Activated CD4-positive, alpha-beta memory T cell treated with anti-CD3 and anti-CD28 coated beads for 36 hours (primary cell): ENCODE results near the gene TAF4B. TPM values are rescaled to one million over a fixed set of nuclear protein-coding genes. Genes with fewer than 3 reads are reported as not detected.
"Not testable (repeated sequence)": the region's sequence is repeated elsewhere in the genome, so short reads cannot be mapped to it uniquely, and the experiment has no call there.

Experiments
- CTCF ChIA-PET: fragments of 350-600 bp; sonication (Branson Sonifier 250); formaldehyde crosslinking; loops from one replicate; lab custom pipeline; 2021; ENCODE audit warnings: antibody characterized with exemption, inconsistent platforms; lab: Charles Lee
- POLR2A ChIA-PET: fragments of 350-600 bp; sonication (Branson Sonifier 250); formaldehyde crosslinking; loops from one replicate; lab custom pipeline; 2021; ENCODE audit warnings: antibody characterized with exemption; lab: Charles Lee
- DNase-seq: peaks from one replicate; pipeline ENCODE4 v3.0.0-alpha.2; 2020
- H3K27ac Mint-ChIP-seq: one replicate; pipeline ENCODE4 v1.8.0; 2021; ENCODE audit warnings: mixed read lengths
- H3K27me3 Mint-ChIP-seq: one replicate; pipeline ENCODE4 v1.8.0; 2021; ENCODE audit warnings: mixed read lengths
- H3K36me3 Mint-ChIP-seq: one replicate; pipeline ENCODE4 v1.8.0; 2021; ENCODE audit warnings: mixed read lengths
- H3K4me1 Mint-ChIP-seq: one replicate; pipeline ENCODE4 v1.8.0; 2021; ENCODE audit warnings: low read depth, mixed read lengths
- H3K4me3 Mint-ChIP-seq: one replicate; pipeline ENCODE4 v1.8.0; 2021; ENCODE audit warnings: mild to moderate bottlenecking, mixed read lengths
- H3K9me3 Mint-ChIP-seq: one replicate; pipeline ENCODE4 v1.8.0; 2021; ENCODE audit warnings: mixed read lengths
- intact Hi-C: fragments of 100-400 bp; cut with micrococcal nuclease; formaldehyde crosslinking; loops from one replicate; pipeline ENCODE4 v1.15.1; 2023
- total RNA-seq, 2 experiments: library from RNA; stranded (reverse); gene quantifications; one replicate each; pipeline ENCODE4 v1.2.3, GENCODE V29; 2021

The TAF4B gene
- 10 to 100 TPM; 12.5 to 12.7 TPM for total RNA-seq

- POLR2A ChIA-PET = interaction anchor here (3.5 kb wide), 1 partner anchor 10 kb away, joined by 18 read pairs; no protein-coding TSS in a partner anchor
- peaks cover 7% of the 10 kb centered on the region for H3K36me3 Mint-ChIP-seq
- peaks cover 35% of the 10 kb centered on the region for H3K4me1 Mint-ChIP-seq
- no peaks in the 10 kb centered on the region for H3K27me3 Mint-ChIP-seq
- no peaks in the 10 kb centered on the region for H3K9me3 Mint-ChIP-seq
- CTCF ChIA-PET = no interaction called here
- H3K4me3 Mint-ChIP-seq = peak within 1 kb of the TSS; percentile 90
- DNase-seq = peak; percentile 95
- intact Hi-C loops = loop anchor here (1.0 to 10.0 kb wide), 4 partner anchors 11 to 328 kb away; partner anchors contain the start of gene SS18
- H3K27ac Mint-ChIP-seq = peak within 1 kb of the TSS; percentile 94
Measured at GRCh38 chr18:26226229-26227050, at the start of gene TAF4B. Gene TAF4B, plus strand, starts transcription at chr18:26226445. Its CDS starts 489 bp downstream, at chr18:26226934.

DNA sequence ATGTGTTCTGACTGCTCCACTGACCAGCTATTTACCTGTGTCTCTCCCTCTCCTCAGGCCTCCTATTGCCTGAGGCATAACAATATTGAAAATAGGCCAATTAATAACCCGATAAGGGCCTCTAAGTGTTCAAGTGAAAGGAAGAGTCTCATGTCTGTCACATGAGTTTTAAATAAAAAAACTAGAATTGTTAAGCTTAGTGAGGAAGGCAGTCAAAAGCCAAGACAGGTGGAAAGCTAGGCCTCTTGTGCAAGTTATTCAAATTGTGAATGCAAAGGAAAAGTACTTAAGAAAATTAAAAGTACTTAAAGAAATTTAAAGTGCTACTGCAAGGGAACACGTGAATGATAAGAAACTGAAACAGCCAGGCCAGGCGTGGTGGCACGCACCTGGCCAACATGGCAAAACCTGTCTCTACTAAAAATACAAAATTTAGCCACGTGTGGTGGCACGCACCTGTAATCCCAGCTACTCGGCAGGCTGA lies 44.9 kb upstream of the TAF4B start:
- ChIA-PET POLR2A (no interaction called here), CTCF (interaction anchor here (1.1 kb wide), 1 partner anchor 29 kb away, joined by 3 read pairs; no protein-coding TSS in a partner anchor)
- H3K27me3 Mint-ChIP-seq = no peaks in the 10 kb centered on the region
- H3K4me3 Mint-ChIP-seq = no peak overlapping the region
- no peaks in the 10 kb centered on the region for H3K4me1 Mint-ChIP-seq
- H3K36me3 Mint-ChIP-seq = no peaks in the 10 kb centered on the region
- no peak for DNase-seq
- intact Hi-C loops = no loop called here
- no peaks in the 10 kb centered on the region for H3K9me3 Mint-ChIP-seq
- H3K27ac Mint-ChIP-seq = no peak overlapping the region

DNA sequence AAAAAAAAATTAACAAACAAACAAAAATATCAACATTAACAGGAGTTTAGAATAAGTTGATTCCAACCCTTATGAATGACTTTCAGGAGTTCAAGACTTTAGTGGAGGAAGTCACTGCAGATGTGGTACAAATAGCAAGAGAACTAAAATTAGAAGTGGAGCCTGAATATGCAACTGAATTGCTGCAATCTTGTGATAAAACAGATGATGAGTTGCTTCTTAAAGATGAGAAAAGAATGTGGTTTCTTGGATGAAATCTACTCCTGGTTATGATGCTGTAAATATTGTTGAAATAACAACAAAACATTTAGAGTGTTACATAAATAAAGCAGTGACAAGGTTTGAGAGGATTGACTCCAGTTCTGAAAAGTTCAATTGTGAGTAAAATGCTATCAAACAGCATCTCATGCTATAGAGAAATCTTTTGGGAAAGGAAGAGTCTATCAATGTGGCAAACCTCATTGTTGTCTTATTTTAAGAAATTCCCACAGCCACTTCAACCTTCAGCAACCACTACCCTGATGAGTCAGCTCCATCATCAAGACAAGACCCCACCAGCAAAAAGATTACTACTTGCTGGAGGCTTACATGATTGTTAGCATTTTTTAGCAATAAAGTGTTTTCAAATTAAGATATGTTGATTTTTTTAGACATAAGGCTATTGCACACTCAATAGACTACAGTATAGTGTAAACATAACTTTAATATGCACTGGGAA lies 42.7 kb upstream of the TAF4B start:
- Mint-ChIP-seq H3K9me3 (peaks cover 2% of the 10 kb centered on the region), H3K36me3 (no peaks in the 10 kb centered on the region), H3K27ac (no peak overlapping the region), H3K4me3 (no peak overlapping the region), H3K4me1 (no peaks in the 10 kb centered on the region), H3K27me3 (no peaks in the 10 kb centered on the region)
- intact Hi-C loops = no loop called here
- ChIA-PET CTCF (no interaction called here), POLR2A (no interaction called here)
- DNase-seq = no peak

DNA sequence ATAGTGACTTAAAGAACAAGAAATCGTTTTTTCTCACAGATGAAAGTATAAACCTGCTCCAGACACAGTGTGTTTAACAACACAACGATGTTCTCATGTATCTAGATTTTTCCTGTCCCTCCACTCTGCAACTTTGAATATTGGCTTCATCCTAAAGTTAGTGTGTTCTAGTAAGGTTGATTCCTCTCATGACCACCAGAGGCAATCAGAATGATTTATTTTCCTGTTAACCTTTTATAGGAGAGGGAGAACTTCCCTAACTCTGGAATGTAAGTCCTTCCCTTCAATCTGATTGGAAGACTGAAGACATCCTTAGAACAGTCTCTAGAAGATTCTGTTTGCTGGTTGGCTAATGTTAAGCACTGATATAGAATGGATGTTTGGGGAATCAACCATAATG lies 41.0 kb upstream of the TAF4B start:
- Mint-ChIP-seq H3K36me3 (no peaks in the 10 kb centered on the region), H3K27me3 (no peaks in the 10 kb centered on the region), H3K9me3 (peaks cover 2% of the 10 kb centered on the region), H3K4me1 (peaks cover 6% of the 10 kb centered on the region), H3K4me3 (no peak overlapping the region), H3K27ac (no peak overlapping the region)
- CTCF ChIA-PET = no interaction called here
- POLR2A ChIA-PET = no interaction called here
- intact Hi-C loops = no loop called here
- DNase-seq = no peak

DNA sequence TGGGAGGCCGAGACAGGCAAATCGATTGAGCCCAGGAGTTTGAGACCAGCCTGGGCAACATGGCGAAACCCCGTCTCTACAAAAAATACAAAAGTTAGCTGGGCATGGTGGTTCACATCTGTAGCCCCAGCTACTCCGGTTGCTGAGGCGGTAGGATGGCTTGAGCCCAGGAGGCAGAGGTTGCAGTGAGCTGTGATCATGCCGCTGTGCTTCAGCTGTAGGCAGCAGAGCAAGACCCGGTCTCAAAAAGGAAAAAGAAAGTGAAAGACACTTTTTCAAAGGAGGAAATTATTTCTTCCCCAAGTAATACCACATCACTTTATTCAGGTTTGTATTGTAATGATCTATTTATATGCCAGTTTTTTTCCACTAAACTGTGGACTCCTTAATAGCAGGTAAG lies 35.7 kb upstream of the TAF4B start:
- intact Hi-C loops = loop anchor here (2.0 to 5.0 kb wide), 2 partner anchors 24 to 37 kb away; partner anchors contain the start of gene TAF4B
- peak; percentile 49 for DNase-seq
- Mint-ChIP-seq H3K9me3 (peaks cover 2% of the 10 kb centered on the region), H3K4me3 (peak overlapping the region; percentile 73), H3K36me3 (no peaks in the 10 kb centered on the region), H3K4me1 (peaks cover 15% of the 10 kb centered on the region), H3K27ac (peak overlapping the region; percentile 65), H3K27me3 (no peaks in the 10 kb centered on the region)
- ChIA-PET CTCF (no interaction called here), POLR2A (no interaction called here)

DNA sequence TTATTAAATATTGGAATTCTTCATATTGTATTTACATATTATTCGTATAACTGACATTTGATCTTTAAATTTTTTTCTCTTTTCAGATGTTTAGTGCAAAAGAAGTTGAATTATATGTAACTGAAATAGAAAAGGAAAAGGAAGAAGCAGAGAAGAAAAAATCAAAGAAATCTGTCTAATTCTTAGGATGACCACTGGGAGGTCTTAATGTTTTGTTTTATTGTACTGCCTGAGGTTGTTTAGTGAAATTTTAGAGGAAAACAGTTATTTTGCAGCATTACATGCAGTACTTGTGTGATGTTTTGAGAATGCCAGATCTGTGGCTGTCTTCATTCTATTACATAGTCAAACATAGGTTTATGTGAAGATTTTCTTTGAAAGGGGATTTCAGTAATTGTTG lies 34.0 kb upstream of the TAF4B start:
- H3K4me3 Mint-ChIP-seq = no peak overlapping the region
- DNase-seq = no peak
- peaks cover 15% of the 10 kb centered on the region for H3K4me1 Mint-ChIP-seq
- intact Hi-C loops = loop anchor here (5.0 kb wide), 1 partner anchor 35 kb away; the partner anchor contains the start of gene TAF4B
- H3K9me3 Mint-ChIP-seq = peaks cover 2% of the 10 kb centered on the region
- H3K27me3 Mint-ChIP-seq = no peaks in the 10 kb centered on the region
- ChIA-PET POLR2A (no interaction called here), CTCF (no interaction called here)
- no peaks in the 10 kb centered on the region for H3K36me3 Mint-ChIP-seq
- H3K27ac Mint-ChIP-seq = no peak overlapping the region

DNA sequence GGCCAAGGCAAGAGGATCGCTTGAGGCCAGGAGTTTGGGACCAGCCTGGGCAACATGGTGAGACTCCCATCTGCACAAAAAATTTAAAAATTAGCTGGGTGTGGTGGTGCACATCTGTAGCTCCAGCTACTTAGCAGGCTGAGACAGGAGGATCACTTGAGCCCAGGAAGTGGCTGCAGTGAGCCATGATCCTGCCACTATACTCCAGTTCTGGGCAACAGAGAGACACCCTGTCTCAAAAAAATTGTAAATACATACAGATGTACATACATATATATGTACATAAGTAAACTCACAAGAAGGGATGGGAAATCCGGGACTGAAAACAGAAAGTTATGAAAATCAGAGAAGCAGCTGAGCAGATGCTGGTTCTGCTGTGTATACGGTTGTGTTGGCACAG lies 29.6 kb upstream of the TAF4B start:
- no peak overlapping the region for H3K27ac Mint-ChIP-seq
- no peak for DNase-seq
- H3K9me3 Mint-ChIP-seq = no peaks in the 10 kb centered on the region
- H3K4me1 Mint-ChIP-seq = peaks cover 2% of the 10 kb centered on the region
- no peak overlapping the region for H3K4me3 Mint-ChIP-seq
- POLR2A ChIA-PET = no interaction called here
- intact Hi-C loops = no loop called here
- H3K36me3 Mint-ChIP-seq = no peaks in the 10 kb centered on the region
- CTCF ChIA-PET = interaction anchor here (0.6 kb wide), 1 partner anchor 19 kb away, joined by 3 read pairs; no protein-coding TSS in a partner anchor
- no peaks in the 10 kb centered on the region for H3K27me3 Mint-ChIP-seq

DNA sequence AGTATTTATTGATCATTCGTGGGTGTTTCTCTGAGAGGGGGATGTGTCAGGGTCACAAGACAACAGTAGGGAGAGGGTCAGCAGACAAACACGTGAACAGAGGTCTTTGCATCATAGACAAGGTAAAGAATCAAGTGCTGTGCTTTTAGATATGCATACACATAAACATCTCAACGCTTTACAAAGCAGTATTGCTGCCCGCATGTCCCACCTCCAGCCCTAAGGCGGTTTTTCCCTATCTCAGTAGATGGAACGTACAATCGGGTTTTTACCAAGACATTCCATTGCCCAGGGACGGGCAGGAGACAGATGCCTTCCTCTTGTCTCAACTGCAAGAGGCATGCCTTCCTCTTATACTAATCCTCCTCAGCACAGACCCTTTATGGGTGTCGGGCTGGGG lies 24.2 kb upstream of the TAF4B start:
- H3K4me1 Mint-ChIP-seq, POLR2A ChIA-PET, H3K9me3 Mint-ChIP-seq, H3K36me3 Mint-ChIP-seq, CTCF ChIA-PET, intact Hi-C loops, H3K27me3 Mint-ChIP-seq, H3K4me3 Mint-ChIP-seq, DNase-seq, H3K27ac Mint-ChIP-seq: not testable (repeated sequence)

DNA sequence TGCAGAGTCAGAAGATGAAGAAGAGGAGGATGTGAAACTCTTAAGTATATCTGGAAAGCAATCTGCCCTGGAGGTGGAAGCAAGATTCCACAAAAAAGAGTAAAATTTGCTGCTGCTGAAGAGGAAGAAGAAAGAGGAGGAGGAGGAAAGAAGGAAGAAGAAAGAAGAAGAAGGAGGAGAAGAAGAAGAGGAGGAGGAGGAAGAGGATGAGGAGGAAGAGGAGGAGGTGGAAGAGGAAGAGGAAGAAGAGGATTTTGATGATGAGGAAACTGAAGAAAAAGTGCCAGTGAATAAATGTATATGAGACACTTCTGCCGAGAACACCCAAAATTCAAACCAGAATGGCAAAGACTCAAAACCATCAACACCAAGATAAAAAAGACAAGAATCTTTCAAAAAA lies 20.9 kb upstream of the TAF4B start:
- Mint-ChIP-seq H3K4me3 (no peak overlapping the region), H3K9me3 (no peaks in the 10 kb centered on the region), H3K36me3 (no peaks in the 10 kb centered on the region), H3K27ac (no peak overlapping the region), H3K27me3 (no peaks in the 10 kb centered on the region), H3K4me1 (peaks cover 3% of the 10 kb centered on the region)
- POLR2A ChIA-PET = no interaction called here
- CTCF ChIA-PET = no interaction called here
- no peak for DNase-seq
- intact Hi-C loops = no loop called here

- Mint-ChIP-seq H3K9me3 (no peaks in the 10 kb centered on the region), H3K4me3 (no peak overlapping the region), H3K27me3 (no peaks in the 10 kb centered on the region), H3K27ac (no peak overlapping the region), H3K4me1 (peaks cover 3% of the 10 kb centered on the region), H3K36me3 (no peaks in the 10 kb centered on the region)
- ChIA-PET POLR2A (no interaction called here), CTCF (no interaction called here)
- DNase-seq = no peak
- intact Hi-C loops = no loop called here
Measured at GRCh38 chr18:26206488-26206887, 19.8 kb upstream of the TAF4B start.

DNA sequence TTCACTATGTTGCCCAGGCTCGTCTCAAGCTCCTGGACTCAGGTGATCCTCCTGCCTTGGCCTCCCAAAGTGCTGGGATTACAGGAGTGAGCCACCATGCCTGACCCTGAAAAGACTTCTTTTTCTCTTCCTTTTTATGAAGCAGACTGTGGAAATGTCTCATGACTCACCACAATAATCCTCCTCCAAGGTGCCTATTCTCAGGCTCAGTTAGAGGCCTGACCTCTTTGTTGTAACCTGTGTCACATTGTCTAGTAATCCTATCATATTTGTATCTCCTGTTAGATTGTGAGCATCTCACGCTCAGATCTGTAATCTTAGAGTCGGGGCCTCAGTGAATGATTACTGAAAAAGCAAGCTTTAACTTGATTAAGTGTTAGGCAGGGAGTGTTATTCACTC lies 18.3 kb upstream of the TAF4B start:
- CTCF ChIA-PET = interaction anchor here (0.7 kb wide), 1 partner anchor 230 kb away, joined by 3 read pairs; no protein-coding TSS in a partner anchor
- intact Hi-C loops = no loop called here
- Mint-ChIP-seq H3K27me3 (no peaks in the 10 kb centered on the region), H3K9me3 (no peaks in the 10 kb centered on the region), H3K4me3 (no peak overlapping the region), H3K27ac (no peak overlapping the region), H3K4me1 (peaks cover 3% of the 10 kb centered on the region), H3K36me3 (no peaks in the 10 kb centered on the region)
- no peak for DNase-seq
- POLR2A ChIA-PET = no interaction called here

GRCh38 chr18:26208977-26209376 lies 17.3 kb upstream of the TAF4B start:
- Mint-ChIP-seq H3K36me3 (no peaks in the 10 kb centered on the region), H3K4me1 (peaks cover 3% of the 10 kb centered on the region), H3K4me3 (no peak overlapping the region), H3K27me3 (no peaks in the 10 kb centered on the region), H3K9me3 (no peaks in the 10 kb centered on the region), H3K27ac (no peak overlapping the region)
- intact Hi-C loops = no loop called here
- DNase-seq = no peak
- POLR2A ChIA-PET = no interaction called here
- CTCF ChIA-PET = no interaction called here
